ENCODE measurements around the gene FBXO10.

DNA sequence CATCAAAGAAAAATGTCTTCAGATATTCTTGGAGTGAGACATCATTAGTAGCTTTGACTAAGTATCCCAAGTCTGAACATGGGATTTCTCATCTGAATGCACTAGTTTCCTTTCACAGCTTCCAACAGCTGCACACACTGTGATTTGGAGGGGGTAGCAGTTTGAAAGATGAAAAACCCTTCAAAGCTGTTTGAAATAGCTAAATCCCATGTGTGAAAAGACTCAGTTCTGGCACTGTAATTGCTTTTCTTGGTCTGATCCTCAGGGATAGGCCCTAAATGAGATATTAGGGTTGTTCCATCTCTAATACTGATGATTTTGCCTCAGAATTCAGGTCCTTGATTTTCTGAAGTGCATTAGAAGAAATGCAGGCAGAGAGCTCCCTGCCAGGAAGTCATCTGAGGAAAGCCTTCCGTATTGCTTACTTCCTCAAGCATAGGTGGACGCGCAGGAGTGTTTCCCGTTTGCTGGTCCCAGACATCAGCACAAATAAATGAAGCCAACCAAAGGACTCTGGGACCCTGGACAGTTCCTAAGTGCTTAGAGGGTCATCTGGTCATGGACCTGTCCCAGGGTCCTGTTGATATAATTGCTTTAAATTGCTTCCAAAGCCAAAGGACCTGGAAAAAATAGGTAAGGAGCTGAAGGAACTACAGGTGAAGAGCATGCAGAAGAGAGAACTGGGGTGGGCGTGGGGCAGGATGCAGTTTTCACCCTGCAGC, 49.0 kb upstream of the FBXO10 start:
- TF ChIP-seq, protein P1, sequence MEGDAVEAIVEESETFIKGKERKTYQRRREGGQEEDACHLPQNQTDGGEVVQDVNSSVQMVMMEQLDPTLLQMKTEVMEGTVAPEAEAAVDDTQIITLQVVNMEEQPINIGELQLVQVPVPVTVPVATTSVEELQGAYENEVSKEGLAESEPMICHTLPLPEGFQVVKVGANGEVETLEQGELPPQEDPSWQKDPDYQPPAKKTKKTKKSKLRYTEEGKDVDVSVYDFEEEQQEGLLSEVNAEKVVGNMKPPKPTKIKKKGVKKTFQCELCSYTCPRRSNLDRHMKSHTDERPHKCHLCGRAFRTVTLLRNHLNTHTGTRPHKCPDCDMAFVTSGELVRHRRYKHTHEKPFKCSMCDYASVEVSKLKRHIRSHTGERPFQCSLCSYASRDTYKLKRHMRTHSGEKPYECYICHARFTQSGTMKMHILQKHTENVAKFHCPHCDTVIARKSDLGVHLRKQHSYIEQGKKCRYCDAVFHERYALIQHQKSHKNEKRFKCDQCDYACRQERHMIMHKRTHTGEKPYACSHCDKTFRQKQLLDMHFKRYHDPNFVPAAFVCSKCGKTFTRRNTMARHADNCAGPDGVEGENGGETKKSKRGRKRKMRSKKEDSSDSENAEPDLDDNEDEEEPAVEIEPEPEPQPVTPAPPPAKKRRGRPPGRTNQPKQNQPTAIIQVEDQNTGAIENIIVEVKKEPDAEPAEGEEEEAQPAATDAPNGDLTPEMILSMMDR (conservative IDR thresholded peaks at IDR 0.05; ENCODE audit: low read length), result no peak
- TF ChIP-seq EZH2phosphoT487 (IDR thresholded peaks at IDR 0.05; ENCODE audit: borderline replicate concordance, low read depth, low read length), result no peak
